ENCODE results near the gene ERGIC1.
"Not testable (repeated sequence)": the region's sequence is repeated elsewhere in the genome, so short reads cannot be mapped to it uniquely, and the experiment has no call there.

Gene ERGIC1

DNA sequence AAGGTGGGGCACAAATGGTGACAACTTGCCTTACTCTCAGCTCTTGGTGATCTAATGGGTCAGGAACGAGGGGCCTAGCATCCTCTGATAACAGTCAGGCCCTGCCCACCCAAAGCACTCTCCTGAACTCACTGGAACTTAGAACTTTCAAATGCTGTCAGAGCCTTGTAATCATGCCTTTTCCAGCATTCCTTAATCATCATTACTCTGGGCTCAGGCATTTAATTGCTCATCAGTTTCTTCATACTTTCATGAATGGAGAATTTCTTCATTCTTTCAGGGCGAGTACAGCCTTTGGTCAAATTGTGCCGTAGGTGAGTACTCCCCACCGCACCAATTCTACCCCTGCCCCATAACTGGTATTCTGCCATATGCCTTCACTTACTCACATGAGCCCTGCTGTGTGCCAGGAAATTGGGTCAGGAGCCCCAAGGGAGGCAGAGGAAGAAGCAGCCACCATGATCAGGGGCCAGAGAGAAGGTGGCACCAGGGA, 32.8 kb upstream of the ERGIC1 start:
- no peak for DNase-seq

DNA sequence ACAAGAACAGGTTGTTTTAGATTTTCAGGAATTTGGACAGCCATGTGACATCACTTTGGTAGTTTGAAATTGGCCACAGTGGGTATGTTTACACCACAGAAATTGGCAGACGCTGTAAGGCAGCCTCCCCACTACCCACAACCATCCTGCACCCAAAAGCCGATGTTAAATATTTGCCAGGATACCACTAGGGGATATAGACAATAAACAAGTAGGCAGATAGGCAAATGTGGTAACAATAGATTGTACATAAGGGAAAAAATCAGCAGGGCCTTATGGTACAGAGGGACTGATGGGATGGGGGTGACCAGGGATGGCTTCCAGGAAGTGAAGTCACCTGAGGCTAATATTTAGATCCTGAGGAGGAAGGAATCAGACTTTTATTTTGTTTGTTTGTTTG, 31.9 kb upstream of the ERGIC1 start:
- DNase-seq: no peak

GRCh38 chr5:172802567-172803176, 31.4 kb upstream of the ERGIC1 start:
- DNase-seq: no peak

DNA sequence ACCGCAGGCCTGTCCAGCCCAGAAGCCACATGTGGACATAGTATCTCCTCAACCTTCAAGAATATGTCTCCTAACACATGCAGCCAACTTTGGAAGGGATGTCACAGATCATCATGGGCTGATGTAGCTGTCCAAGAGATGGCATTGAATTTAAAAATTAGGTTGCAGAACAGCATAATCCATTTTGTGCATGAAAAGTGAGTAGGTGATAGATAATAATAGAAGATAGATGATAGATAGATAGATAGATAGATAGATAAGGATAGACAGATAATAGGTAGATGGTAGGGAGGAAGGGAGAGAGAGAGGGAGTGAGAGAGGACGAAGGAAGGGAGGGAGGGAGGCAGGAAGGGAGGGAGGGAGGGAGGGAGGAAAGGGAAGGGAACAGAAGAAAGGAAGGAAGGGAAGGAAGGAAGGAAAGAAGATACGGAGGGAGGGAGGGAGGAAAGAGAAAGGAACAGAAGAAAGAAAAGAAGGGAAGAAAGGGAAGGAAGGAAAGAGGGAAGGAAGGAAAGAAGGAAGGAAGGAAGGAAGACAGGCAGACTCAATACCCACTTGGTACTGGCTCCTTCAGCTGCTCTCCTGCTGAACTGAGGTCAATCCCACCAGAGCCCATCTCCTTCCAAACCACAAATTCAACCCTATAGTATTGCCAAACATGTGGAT, 28.9 kb upstream of the ERGIC1 start:
- no peak for DNase-seq

GRCh38 chr5:172805736-172806255, 28.3 kb upstream of the ERGIC1 start:
- DNase-seq: no peak

DNA sequence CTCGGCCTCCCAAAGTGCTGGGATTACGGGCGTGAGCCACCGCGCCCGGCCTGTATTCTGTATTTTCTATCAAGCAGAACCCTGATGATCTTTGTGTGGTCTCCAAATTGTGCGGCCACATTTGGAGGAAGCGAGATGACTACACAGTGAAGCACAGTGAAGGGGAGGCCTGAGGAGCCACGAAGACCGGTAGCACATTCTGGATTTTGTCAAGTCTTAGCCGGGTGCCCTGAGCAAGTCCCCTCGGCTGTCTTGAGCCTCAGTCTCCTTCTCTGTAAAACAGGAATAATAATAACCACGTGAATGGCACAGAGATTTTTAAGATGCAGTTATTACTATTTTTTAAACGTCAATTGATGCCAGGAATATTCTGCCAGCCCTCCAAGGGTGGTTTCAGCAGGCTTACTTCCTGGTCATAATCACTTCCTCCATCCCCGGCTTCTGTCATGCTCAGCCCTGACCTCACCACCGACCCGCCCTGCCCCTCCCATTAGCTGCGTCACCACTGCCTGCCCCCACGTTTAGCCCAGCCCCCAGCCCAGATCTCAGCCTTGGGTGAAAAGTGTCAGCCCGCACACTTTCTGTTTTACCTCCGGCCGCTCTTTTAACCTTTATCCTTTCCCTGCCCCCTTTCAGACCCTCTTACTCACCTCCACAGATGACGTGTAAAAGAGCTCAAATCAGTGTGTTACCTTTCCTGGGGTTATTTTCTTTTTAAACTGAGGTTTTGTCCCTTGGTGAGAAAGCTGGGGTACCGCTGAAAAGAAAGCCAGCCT, 27.0 kb upstream of the ERGIC1 start:
- no peak for DNase-seq

- DNase-seq: no peak
These were observed 26.2 kb upstream of the ERGIC1 start for GRCh38 chr5:172807766-172808311.

- no peak for DNase-seq
These were observed 24.3 kb upstream of the ERGIC1 start for GRCh38 chr5:172809774-172810173.

DNA sequence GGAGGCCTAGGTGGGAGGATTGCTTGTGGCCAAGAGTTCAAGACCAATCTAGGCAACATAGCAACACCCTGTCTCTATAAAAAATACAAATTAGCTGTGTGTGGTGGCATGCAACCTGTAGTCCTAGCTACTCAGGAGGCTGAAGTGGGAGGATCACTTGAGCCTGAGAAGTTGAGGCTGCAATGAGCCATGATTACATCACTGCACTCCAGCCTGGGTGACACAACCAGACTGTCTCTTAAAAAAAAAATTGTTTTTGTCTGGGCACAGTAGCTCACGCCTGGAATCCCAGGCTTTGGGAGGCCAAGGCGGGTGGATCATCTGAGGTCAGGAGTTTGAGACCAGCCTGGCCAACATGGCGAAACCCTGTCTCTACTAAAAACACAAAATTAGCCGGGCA, 23.1 kb upstream of the ERGIC1 start:
- DNase-seq: not testable (repeated sequence)

- no peak for DNase-seq
These were observed 18.4 kb upstream of the ERGIC1 start for GRCh38 chr5:172815631-172816030.

DNA sequence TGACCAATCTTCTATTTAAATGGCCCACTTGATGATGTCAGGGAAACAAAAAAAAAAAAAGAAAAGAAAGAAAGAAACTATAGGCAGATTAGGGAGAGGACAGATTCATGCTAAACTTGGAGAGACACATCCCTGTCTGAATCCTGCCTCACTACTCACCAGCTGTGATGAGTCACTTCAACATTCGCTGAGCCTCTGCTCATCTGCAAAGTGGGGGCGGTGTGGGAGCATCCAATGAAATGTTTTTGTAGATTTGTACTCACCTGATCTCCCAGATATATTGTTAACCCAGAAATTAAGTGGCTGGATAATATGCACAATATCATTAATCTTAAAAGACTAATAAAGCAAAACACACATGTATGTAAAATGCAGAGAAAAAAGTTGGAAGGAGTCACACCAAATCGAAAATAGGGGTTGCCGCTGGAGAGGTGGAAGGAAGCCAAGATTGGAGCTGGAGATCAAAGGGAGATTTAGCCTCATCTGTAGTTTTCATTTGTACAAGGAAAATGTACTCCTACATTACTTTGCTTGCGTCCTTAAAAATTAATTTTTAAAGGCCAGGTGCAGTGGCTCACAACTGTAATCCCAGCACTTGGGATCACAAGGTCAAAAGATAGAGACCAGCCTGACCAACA, 17.0 kb upstream of the ERGIC1 start:
- DNase-seq: no peak

- DNase-seq: no peak
These were observed 16.4 kb upstream of the ERGIC1 start for GRCh38 chr5:172817664-172818063.

DNA sequence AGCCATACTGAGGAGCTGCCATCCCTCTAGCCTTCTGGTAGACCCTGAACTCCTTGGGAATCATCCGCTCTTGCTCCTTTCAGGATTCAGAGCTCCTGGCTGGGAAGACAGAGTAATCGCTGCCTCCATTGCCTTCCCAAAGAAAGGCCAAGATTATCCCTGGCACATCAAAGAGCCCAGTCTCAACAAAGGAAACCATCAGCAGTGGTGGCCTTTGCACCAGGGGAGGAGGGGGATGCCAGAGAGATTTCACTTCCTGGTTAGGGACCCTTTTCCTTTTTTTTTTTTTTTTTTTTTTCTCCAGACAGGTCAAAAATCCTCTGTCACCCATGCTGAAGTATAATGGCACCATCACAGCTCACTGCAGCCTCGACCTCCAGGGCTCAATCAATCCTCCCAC, 16.0 kb upstream of the ERGIC1 start:
- DNase-seq: no peak

- no peak for DNase-seq
These were observed 14.5 kb upstream of the ERGIC1 start for GRCh38 chr5:172819569-172819968.

- DNase-seq: no peak
These were observed 13.8 kb upstream of the ERGIC1 start for GRCh38 chr5:172820046-172820767.

DNA sequence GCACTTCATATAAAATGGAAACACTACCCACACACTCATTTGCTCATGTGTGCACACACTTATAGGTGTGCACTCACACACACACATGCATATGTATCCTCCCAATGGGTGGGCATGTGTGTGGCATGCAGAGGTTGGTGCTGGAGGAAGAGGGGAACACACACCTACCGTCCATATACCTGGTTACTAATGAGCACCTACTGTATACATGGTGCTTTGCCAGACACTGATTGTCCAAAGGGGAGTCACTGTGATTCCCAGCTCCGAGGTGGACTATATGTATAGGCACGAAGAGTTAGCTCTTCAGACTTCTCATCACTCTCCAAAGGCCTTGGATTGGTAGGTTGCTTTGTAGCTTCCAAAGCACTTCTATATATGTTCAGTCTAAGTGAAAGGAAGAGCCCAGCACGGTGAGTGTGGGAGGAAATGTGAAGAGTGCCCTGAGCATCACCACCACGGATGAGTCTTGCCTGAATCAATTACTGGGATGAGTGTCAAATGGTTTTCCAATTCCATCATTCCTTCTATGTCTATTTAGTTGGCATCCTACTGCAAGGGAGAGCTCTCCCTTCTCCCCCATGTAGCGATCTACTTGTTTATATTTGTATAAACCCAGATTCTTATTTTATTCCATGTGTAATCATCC, 12.6 kb upstream of the ERGIC1 start:
- no peak for DNase-seq

- DNase-seq: no peak
These were observed 10.2 kb upstream of the ERGIC1 start for GRCh38 chr5:172823840-172824362.

DNA sequence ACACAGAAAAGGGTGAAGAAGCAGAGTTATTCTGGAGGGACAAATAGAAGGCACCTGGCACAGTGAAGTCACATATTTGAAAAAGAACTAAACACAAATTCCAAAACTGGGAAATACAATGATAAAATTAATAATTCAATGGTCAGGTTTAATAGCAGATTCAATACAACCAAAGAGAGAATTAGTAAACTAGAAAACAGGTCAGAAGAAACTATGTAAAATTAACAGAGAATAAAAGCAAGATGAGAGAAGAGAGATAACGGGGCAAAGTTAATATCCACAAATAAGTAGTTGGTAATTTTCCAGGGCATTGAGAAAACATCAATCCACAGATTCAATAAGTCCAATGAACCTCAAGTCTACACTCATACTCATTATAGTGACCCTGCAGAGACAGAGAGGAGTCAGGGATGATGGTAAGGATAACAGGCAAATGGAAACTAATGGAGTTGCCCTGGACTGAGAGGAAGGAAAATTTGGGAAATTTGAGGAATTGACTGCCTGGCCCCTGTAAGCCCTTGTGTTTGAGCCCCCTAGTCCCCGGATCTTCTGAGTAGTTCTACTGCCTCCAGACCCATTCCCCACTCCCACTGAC, 8.3 kb upstream of the ERGIC1 start:
- no peak for DNase-seq

DNA sequence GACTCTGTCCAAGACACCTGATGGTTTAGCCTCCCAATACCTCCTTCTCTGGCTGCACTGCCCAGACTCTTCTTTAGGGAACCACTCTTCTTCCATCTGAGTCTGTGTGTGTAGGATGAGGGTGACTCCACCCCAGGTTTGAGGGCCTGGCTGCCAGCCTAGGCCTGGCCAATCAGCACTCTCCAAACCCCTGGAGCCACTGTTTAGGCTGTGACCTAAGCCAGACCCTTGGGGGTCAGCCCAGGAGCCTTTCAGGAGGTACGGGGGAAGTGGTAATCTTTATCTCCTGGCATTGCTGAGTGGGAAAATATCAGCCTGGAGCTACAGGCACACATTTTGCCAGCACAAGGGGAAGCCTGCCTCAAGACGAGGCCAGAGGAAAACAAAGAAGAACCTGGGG, 6.2 kb upstream of the ERGIC1 start:
- DNase-seq: no peak

DNA sequence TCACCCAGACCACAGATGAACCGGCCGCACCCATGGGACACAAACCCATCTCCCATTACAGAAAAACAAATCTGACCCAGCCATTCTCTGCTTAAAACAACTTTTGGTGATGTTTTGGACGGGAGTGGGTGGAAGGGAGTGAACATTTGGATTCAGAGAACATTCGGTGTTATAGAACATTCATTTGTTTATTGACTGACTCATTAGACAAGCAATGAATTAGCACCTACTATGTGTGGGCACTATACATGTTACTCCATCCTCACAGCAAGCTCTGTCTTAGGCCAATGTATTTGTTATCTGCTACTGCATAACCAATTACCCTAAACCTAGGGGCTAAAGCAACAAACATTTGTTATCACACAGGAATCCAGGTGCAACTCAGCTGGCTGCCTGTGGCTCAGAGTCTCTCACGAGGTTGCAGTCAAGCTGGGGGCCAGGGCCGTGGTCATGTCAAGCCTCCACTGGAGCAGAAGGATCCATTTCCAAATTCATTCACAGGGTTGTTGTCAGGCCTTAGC, 5.1 kb upstream of the ERGIC1 start:
- no peak for DNase-seq

- no peak for DNase-seq
These were observed 3.7 kb upstream of the ERGIC1 start for GRCh38 chr5:172830275-172830799.

All from NCI-H2107 (cell line).